ENCODE results near the gene NUP88. TPM values are rescaled to one million over a fixed set of nuclear protein-coding genes. Genes with fewer than 3 reads are reported as not detected.
"Not testable (repeated sequence)": the region's sequence is repeated elsewhere in the genome, so short reads cannot be mapped to it uniquely, and the experiment has no call there.

NUP88 gene
- total RNA-seq, 1 experiment from 2014 or later: 93.2 TPM

DNA sequence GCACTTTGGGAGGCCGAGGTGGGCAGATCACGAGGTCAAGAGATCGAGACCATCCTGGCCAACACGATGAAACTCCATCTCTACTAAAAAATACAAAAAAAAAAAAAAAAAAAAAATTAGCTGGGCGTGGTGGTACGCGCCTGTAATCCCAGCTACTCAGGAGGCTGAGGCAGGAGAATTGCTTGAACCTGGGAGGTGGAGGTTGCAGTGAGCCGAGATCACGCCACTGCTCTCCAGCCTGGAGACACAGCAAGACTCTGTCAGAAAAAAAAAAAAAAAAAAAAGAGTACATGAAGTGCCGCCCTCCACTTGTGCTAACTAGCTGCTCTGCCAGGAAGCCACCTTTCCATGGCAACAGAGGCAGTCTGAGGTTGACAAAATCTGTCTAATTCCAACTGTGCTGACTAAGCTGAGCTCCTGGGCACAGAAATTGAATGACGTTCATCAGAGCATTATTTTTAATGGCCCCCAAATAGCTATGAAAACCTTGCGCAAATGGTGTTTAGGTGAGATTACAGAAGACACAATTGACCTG lies 16.4 kb upstream of the NUP88 start:
- H3K36me3 ChIP-seq (ENCODE audit: control insufficient read depth in 1 of 2, insufficient read depth in 2 of 2, low read length in 2 of 2): peaks cover 45 to 64% of the 10 kb centered on the region in 2 experiments
- peaks cover 13 to 18% of the 10 kb centered on the region in 2 experiments for H3K4me1 ChIP-seq (ENCODE audit: control insufficient read depth in 1 of 2, insufficient read depth in 2 of 2, low read length in 2 of 2)
- ChIA-PET POLR2A (interaction anchor here (1.8 kb wide), 1 partner anchor 16 kb away, joined by 3 read pairs; the partner anchor contains the start of genes NUP88 and RPAIN), CTCF (interaction anchor here (0.6 kb wide), 1 partner anchor 154 kb away, joined by 3 read pairs; no protein-coding TSS in a partner anchor)
- BruUV-seq (replicated peaks); H3K9me3 ChIP-seq (ENCODE audit: control insufficient read depth in 1 of 2, insufficient read depth in 1 of 2, low read depth in 1 of 2, low read length in 2 of 2); H3K4me3 ChIP-seq (replicated peaks in 1 of 2; ENCODE audit: low read depth in 1 of 2, low read length in 2 of 2); H3K27ac ChIP-seq (ENCODE audit: low read depth, low read length); RAD21 ChIA-PET (ENCODE audit: low non-redundant PET in 1 of 2, low total read pairs in 2 of 2, uncharacterized antibody in 2 of 2, unreplicated experiment in 2 of 2); H3K9ac ChIP-seq (ENCODE audit: low read length); H3K27me3 ChIP-seq (ENCODE audit: insufficient read depth, low read length); ATAC-seq; H3K4me2 ChIP-seq (ENCODE audit: low read length); DNase-seq (ENCODE audit: low read depth, low spot score); H2AFZ ChIP-seq (ENCODE audit: low read depth, low read length, poor library complexity, severe bottlenecking); H3K9me2 ChIP-seq (ENCODE audit: insufficient read depth): not testable (repeated sequence)
- H4K20me1 ChIP-seq (ENCODE audit: insufficient read depth): peaks cover 24% of the 10 kb centered on the region; the same call in 1 of the 2 replicates
- intact Hi-C loops (cut with micrococcal nuclease): loop anchor here (10.0 kb wide), 1 partner anchor 241 kb away; the partner anchor contains the start of gene ZNF594
- peaks cover 74% of the 10 kb centered on the region for H3K79me2 ChIP-seq (ENCODE audit: insufficient read depth, low read length)

DNA sequence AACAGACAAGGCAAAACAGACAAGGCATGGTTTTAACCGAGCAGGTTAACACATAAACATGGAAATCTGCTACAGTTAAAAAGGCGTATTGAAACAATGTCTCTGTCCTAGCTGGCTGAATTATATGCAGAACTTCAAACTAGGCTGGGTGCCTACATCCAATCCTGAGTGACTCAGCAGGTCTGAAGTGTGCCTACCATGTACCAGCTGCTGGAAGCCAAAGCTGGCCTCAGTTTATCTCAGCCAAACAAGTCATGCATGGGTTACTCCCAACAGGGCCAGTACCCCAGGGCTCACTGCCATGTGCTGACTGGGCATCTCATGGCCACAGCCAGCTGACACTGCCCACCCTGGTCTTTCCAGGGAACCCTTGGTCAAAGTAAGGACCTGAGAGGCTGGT lies 15.5 kb upstream of the NUP88 start:
- BruUV-seq (replicated peaks): no TSS peak
- peak overlapping the region; percentile 36 for H3K27ac ChIP-seq (ENCODE audit: low read depth, low read length)
- H3K27me3 ChIP-seq (ENCODE audit: insufficient read depth, low read length): no peaks in the 10 kb centered on the region
- H3K4me3 ChIP-seq (replicated peaks in 1 of 2; ENCODE audit: low read depth in 1 of 2, low read length in 2 of 2): no peak overlapping the region
- peaks cover 13 to 18% of the 10 kb centered on the region in 2 experiments for H3K4me1 ChIP-seq (ENCODE audit: control insufficient read depth in 1 of 2, insufficient read depth in 2 of 2, low read length in 2 of 2)
- RAD21 ChIA-PET (ENCODE audit: low non-redundant PET in 1 of 2, low total read pairs in 2 of 2, uncharacterized antibody in 2 of 2, unreplicated experiment in 2 of 2): no interaction called here
- no peak overlapping the region for H3K9ac ChIP-seq (ENCODE audit: low read length)
- ATAC-seq: no peak
- no peak overlapping the region for H2AFZ ChIP-seq (ENCODE audit: low read depth, low read length, poor library complexity, severe bottlenecking)
- CTCF ChIA-PET: no interaction called here
- no peak overlapping the region for H3K4me2 ChIP-seq (ENCODE audit: low read length)
- H4K20me1 ChIP-seq (ENCODE audit: insufficient read depth): peaks cover 24% of the 10 kb centered on the region; the same call in 1 of the 2 replicates
- intact Hi-C loops (cut with micrococcal nuclease): loop anchor here (10.0 kb wide), 1 partner anchor 240 kb away; the partner anchor contains the start of gene ZNF594
- POLR2A ChIA-PET: interaction anchor here (0.6 to 1.8 kb wide), 3 partner anchors 11 to 1680 kb away, joined by 3 read pairs; partner anchors contain the start of genes NUP88 and RPAIN
- no peak for DNase-seq (ENCODE audit: low read depth, low spot score)
- no peaks in the 10 kb centered on the region for H3K9me3 ChIP-seq (ENCODE audit: control insufficient read depth in 1 of 2, insufficient read depth in 1 of 2, low read depth in 1 of 2, low read length in 2 of 2)
- H3K36me3 ChIP-seq (ENCODE audit: control insufficient read depth in 1 of 2, insufficient read depth in 2 of 2, low read length in 2 of 2): peaks cover 46 to 68% of the 10 kb centered on the region in 2 experiments
- no peak for TF ChIP-seq ELF1 (IDR thresholded peaks at IDR 0.05; ENCODE audit: borderline replicate concordance, low read depth)
- TF ChIP-seq POLR2AphosphoS5 (IDR thresholded peaks at IDR 0.05; ENCODE audit: low read depth, low read length): 0 out of 2 replicates have a peak, but pooled peaks have one; percentile 16
- TF ChIP-seq EZH2 (IDR thresholded peaks at IDR 0.05): no peak
- TF ChIP-seq YY1 (IDR thresholded peaks at IDR 0.05; ENCODE audit: extremely low read depth, insufficient replicate concordance, low read depth, low read length): no peak
- TF ChIP-seq EZH2phosphoT487 (IDR thresholded peaks at IDR 0.05; ENCODE audit: borderline replicate concordance): no peak
- H3K9me2 ChIP-seq (ENCODE audit: insufficient read depth): no peaks in the 10 kb centered on the region
- H3K79me2 ChIP-seq (ENCODE audit: insufficient read depth, low read length): peaks cover 78% of the 10 kb centered on the region

Measured in HCT116 (cell line).